ENCODE data around the gene ERBB3.

ERBB3 gene

DNA sequence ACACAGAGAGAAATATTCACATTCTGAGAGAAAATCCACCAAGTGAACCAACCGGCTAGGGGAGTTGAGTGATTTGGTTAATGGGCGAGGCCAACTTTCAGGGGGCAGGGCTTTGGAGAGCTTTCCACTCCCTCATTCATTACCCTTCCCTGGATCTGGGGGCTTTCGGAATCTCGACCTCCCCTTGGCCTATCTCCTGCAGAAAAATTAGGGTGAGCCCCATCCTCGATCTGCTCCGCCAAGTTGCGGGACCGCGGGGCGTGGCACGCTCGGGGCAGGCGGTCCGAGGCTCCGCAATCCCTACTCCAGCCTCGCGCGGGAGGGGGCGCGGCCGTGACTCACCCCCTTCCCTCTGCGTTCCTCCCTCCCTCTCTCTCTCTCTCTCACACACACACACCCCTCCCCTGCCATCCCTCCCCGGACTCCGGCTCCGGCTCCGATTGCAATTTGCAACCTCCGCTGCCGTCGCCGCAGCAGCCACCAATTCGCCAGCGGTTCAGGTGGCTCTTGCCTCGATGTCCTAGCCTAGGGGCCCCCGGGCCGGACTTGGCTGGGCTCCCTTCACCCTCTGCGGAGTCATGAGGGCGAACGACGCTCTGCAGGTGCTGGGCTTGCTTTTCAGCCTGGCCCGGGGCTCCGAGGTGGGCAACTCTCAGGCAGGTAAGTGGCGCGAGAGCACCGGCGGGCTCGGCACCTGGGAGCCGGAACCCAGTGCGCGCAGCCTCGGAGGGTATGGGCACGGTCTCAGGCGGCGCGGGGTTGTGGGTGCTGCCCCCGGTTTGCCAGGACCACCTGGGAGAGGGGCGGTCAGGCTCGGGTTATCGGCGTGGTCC, at the start of gene ERBB3:
ERBB3 (plus strand) TSS at position 443 of the 833 bp plus-strand sequence; CDS start at position 579, 136 bp downstream.
- H3K27me3 ChIP-seq (ENCODE audit: control insufficient read depth, insufficient read depth, low read length), result no peaks in the 10 kb centered on the region
- no peak for TF ChIP-seq CTCF (IDR thresholded peaks at IDR 0.05)
- no peaks in the 10 kb centered on the region for H3K9me3 ChIP-seq (ENCODE audit: control insufficient read depth, low read length)

DNA sequence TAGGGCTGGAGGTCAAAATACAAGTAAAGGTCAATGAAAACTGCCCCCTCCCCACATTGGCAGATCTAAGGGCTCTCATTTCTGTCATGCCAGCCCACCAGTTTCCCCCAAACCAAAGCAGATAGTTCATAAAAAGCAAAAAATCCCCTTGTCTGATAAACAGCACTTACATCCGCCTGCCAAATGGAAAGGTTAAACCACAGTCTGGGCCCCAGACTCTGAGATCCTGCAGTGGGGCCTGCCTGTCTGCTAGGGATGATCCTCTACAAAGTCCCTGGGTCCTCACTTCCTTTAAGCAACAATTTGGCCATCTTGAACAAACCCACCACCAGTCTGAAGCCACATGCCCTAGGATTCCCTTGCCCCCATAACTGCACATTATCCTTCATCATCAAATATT, 48.0 kb upstream of the ERBB3 start:
- Histone ChIP-seq H3K9me3 (ENCODE audit: control insufficient read depth, low read length) (no peaks in the 10 kb centered on the region), H3K27me3 (ENCODE audit: control insufficient read depth, insufficient read depth, low read length) (no peaks in the 10 kb centered on the region), H3K4me1 (peaks cover 10% of the 10 kb centered on the region), H3K36me3 (ENCODE audit: control insufficient read depth, insufficient read depth, low read length) (no peaks in the 10 kb centered on the region), H3K4me3 (ENCODE audit: low read depth, low read length) (no peak overlapping the region), H3K79me2 (no peaks in the 10 kb centered on the region), H3K9ac (no peak overlapping the region), H3K4me2 (ENCODE audit: low read length) (no peak overlapping the region), H3K27ac (no peak overlapping the region), H2AFZ (no peak overlapping the region)
- TF ChIP-seq CTCF (IDR thresholded peaks at IDR 0.05), result no peak

More for the DNA sequence above, at the start of gene ERBB3:
- Histone ChIP-seq H3K36me3 (ENCODE audit: control insufficient read depth, insufficient read depth, low read length) (no peaks in the 10 kb centered on the region), H3K4me2 (ENCODE audit: low read length) (peak within 1 kb of the TSS; percentile 98), H3K79me2 (no peaks in the 10 kb centered on the region), H3K9ac (no peak within 1 kb of the TSS), H3K4me3 (ENCODE audit: low read depth, low read length) (peak within 1 kb of the TSS; percentile 75), H3K4me1 (peaks cover 3% of the 10 kb centered on the region), H2AFZ (peak within 1 kb of the TSS; percentile 95), H3K27ac (peak within 1 kb of the TSS; percentile 80)

DNA sequence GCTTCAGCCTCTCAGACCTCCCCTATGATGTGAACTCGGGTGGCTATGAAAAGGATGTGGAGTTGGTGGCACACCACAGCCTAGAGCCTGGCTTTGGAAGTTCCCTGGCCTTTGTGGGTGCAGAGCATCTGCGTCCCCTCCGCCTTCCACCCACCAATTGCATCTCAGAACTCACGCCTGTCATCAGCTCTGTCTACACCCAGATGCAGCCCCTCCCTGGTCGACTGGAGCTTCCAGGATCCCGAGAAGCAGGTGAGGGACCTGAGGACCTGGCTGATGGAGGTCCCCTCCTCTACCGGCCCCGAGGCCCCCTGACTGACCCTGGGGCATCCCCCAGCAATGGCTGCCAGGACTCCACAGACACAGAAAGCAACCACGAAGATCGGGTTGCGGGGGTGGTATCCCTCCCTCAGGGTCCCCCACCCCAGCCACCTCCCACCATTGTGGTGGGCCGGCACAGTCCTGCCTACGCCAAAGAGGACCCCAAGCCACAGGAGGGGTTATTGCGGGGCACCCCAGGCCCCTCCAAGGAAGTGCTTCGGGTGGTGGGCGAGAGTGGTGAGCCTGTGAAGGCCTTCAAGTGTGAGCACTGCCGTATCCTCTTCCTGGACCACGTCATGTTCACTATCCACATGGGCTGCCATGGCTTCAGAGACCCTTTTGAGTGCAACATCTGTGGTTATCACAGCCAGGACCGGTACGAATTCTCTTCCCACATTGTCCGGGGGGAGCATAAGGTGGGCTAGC, 45.2 kb upstream of the ERBB3 start:
- H3K4me2 ChIP-seq (ENCODE audit: low read length), result no peak overlapping the region
- H3K4me1 ChIP-seq, result no peaks in the 10 kb centered on the region
- H3K36me3 ChIP-seq (ENCODE audit: control insufficient read depth, insufficient read depth, low read length), result no peaks in the 10 kb centered on the region
- no peak overlapping the region for H2AFZ ChIP-seq
- TF ChIP-seq CTCF (IDR thresholded peaks at IDR 0.05), result no peak
- H3K4me3 ChIP-seq (ENCODE audit: low read depth, low read length), result no peak overlapping the region
- no peak overlapping the region for H3K9ac ChIP-seq
- H3K79me2 ChIP-seq, result no peaks in the 10 kb centered on the region
- no peaks in the 10 kb centered on the region for H3K9me3 ChIP-seq (ENCODE audit: control insufficient read depth, low read length)
- H3K27ac ChIP-seq, result no peak overlapping the region
- no peaks in the 10 kb centered on the region for H3K27me3 ChIP-seq (ENCODE audit: control insufficient read depth, insufficient read depth, low read length)

GRCh38 chr12:56037161-56037560, 42.8 kb upstream of the ERBB3 start:
- Histone ChIP-seq H3K27ac (no peak overlapping the region), H3K4me3 (ENCODE audit: low read depth, low read length) (no peak overlapping the region), H3K79me2 (peaks cover 4% of the 10 kb centered on the region), H3K4me2 (ENCODE audit: low read length) (no peak overlapping the region), H3K27me3 (ENCODE audit: control insufficient read depth, insufficient read depth, low read length) (no peaks in the 10 kb centered on the region), H3K36me3 (ENCODE audit: control insufficient read depth, insufficient read depth, low read length) (no peaks in the 10 kb centered on the region), H2AFZ (no peak overlapping the region), H3K4me1 (no peaks in the 10 kb centered on the region), H3K9me3 (ENCODE audit: control insufficient read depth, low read length) (no peaks in the 10 kb centered on the region), H3K9ac (no peak overlapping the region)
- TF ChIP-seq CTCF (IDR thresholded peaks at IDR 0.05), result no peak
